SK-N-MC (cell line): ENCODE results near the gene TADA2B.

Experiments
- EZH2 ChIP-seq: fragments of 200-600 bp; sonication (generic); IDR thresholded peaks from one replicate; pipeline ENCODE4 v1.6.1; 2017; ENCODE audit warnings: antibody characterized with exemption
- POLR2AphosphoS5 ChIP-seq: IDR thresholded peaks from 2 replicates; pipeline ENCODE4 v1.6.1; 2012; ENCODE audit warnings: mild to moderate bottlenecking, low read depth, low read length, borderline replicate concordance

- TF ChIP-seq EZH2 (no peak), POLR2AphosphoS5 (no peak)
Measured at GRCh38 chr4:7002336-7002735, 40.8 kb upstream of the TADA2B start.
